Upper lobe of left lung (tissue), 4 donors: ENCODE measurements around the gene PLPP7.

Experiments
- CTCF ChIP-seq, 6 experiments: fragments of 450-650 bp in 4 of 6; fragments of 200-600 bp in 2 of 6; sonication (generic) in 2 of 6; IDR thresholded peaks; one replicate each; pipeline ENCODE4 v1.5.1; 2016 to 2019; ENCODE audit warnings: antibody characterized with exemption in 6 of 6
- POLR2AphosphoS5 ChIP-seq, 2 donors: sonication (generic); formaldehyde crosslinking; IDR thresholded peaks; one replicate each; pipeline ENCODE4 v1.5.1; 2017; ENCODE audit warnings: antibody characterized with exemption in 2 of 2

DNA sequence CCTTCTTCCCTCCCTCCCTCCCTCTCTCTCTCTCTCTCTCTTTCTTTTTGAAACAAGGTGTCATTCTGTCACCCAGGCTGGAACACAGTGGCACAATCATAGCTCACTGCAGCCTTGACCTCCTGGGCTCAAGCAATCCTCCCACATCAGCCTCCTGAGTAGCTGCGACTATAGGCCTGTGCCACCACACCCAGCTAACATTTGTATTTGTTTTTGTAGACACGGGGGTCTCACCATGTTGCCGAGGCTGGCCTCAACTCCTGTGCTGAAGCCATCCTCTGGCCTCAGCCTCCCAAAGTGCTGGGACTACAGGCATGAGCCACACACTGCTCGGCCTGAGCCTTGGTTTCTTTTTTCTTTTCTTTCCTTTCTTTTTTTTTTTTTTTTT is 45.8 kb downstream of the PLPP7 start:
- TF ChIP-seq POLR2AphosphoS5 (IDR thresholded peaks at IDR 0.05): no peak
- no peak for TF ChIP-seq CTCF (IDR thresholded peaks at IDR 0.05)
